ENCODE data around the gene PRR36.

GRCh38 chr19:7872306-7873204, 1.6 kb downstream of the PRR36 start:
- no peak for TF ChIP-seq CTCF (IDR thresholded peaks at IDR 0.05)
- no peak for TF ChIP-seq POLR2A (IDR thresholded peaks at IDR 0.05)

Measured in stomach (tissue), 4 donors.